Measurements from ENCODE around the gene FN1.

DNA sequence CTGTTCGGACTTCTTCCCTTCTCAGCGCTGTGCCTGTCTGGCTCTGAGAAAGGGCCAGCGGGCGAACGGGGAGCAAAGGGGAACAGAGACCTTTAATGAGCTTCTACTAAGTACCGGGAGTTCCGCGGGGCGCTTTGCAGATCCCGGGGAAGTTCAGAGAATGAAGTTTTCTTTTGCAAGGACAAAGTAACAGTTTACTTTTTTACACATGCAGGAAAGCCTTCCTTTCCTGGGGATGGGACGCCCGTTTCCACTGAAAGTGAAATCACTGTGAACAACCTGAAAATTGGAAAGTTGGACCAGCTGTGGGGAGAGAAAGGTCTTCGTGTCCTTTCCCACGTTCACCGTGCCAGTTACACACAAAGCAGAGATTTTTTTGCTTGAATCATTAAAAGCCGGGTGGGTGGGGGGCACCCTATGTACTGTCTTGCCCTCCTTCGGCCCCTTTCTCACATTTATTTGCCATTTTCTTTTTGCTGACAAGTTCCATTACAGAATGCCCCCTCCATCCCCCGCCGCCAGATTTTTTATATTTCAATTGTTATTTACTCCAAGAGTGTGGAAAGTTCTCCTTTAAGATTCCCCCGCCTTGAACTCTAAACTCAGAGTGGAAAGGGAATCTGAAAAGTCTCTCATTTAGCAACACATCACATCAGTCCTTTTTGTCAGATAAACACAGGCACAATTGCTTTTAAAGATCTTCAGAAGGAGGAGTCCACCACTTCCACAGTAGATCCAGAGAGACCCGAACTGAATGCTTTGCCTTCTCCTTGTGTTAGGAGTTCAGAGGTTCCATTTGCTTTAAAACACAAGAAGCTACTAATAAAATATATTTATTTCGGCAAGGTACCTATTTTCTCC, 1.1 kb upstream of the FN1 start:
- TF ChIP-seq CTCF (IDR thresholded peaks at IDR 0.05; ENCODE audit: borderline replicate concordance, extremely low read depth, low read length, poor library complexity, severe bottlenecking) (no peak), EZH2 (IDR thresholded peaks at IDR 0.05; ENCODE audit: borderline replicate concordance, low read depth, low read length, severe bottlenecking) (peak; percentile 48)
